COLO829 (cell line): ENCODE measurements around the gene USP5.

Experiments
- DNase-seq: peaks from one replicate; pipeline ENCODE4 v3.0.0; 2012; ENCODE audit warnings: low spot score

Gene USP5

DNA sequence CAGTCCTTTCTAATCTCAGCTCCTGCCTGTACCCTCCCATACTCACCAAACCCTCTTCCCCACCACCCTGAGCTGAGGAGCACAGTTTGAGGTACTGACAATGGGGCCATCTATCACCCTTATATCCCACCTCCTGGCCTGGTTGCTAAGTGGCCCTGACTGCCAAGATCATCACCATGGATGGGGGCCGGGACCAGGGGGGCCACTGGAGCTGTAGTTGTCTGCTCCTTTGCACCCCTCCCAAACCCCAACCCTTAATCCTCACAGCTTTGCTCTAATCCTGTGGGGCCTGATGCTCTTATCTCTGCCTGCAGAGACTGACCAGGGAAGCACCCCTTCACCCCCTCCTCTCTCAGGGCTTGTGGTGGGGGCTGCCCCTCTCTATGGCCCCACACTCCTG is 11.6 kb upstream of the USP5 start:
- no peak for DNase-seq

DNA sequence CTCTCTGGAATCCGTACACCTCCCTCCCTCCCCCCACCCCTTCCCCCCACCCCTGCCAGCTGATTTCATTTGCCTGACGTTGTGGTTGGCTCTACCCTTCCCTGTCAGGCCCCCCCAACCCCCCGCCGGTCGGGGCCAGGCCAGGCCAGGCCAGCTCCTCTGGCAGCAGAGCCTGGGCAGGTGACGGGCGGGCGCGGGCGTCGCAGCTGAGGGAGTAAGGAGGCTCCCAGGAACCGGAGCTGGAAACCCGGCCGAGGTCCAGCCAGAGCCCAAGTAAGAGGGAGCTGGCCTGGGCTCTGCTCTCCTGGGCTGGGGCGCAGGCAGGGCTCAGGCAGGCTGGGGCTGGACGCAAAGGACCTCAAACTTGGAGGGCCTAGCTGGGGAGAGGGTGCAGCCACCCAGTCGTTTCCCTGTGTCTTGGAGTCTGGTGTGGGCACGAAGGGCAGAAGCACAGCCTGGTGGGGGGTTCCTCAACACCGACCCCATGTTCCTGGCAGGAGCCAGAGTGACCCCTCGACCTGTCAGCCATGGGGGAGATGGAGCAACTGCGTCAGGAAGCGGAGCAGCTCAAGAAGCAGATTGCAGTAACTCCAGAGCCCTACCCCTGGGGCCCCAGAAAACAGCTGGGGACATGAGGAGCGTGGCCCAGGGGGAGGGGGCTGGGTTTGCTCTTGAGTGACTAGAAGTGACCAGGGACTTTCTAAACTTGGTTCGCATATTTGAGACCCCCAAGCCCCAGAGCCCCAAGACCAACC is 11.0 kb upstream of the USP5 start, which contains the start of gene GNB3:
Gene GNB3, plus strand, starts transcription at position 165 of the 755 bp plus-strand sequence. Its CDS starts 363 bp downstream, at position 528.
- DNase-seq = no peak

GRCh38 chr12:6842075-6842474 is 9.9 kb upstream of the USP5 start:
- DNase-seq = no peak

DNA sequence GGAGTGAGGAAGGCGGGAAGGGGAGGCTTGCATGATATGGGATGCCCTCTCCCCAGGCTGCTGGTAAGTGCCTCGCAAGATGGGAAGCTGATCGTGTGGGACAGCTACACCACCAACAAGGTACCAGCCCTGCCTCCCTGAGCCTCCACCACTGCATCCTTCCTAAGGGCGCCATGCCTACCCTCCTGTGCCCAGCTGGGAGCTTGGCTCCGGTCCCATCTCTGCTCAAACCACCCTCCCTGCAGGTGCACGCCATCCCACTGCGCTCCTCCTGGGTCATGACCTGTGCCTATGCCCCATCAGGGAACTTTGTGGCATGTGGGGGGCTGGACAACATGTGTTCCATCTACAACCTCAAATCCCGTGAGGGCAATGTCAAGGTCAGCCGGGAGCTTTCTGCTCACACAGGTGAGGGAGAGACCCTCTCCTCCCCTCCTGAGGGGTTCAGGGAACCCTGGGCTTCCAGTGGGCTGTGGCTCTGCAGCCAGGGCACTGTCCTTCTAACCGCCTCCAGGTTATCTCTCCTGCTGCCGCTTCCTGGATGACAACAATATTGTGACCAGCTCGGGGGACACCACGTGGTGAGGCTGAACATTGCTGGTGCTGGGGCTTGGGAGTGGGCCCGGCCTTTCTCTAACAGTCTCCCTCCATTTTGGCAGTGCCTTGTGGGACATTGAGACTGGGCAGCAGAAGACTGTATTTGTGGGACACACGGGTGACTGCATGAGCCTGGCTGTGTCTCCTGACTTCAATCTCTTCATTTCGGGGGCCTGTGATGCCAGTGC is 8.6 kb upstream of the USP5 start:
- DNase-seq = no peak

DNA sequence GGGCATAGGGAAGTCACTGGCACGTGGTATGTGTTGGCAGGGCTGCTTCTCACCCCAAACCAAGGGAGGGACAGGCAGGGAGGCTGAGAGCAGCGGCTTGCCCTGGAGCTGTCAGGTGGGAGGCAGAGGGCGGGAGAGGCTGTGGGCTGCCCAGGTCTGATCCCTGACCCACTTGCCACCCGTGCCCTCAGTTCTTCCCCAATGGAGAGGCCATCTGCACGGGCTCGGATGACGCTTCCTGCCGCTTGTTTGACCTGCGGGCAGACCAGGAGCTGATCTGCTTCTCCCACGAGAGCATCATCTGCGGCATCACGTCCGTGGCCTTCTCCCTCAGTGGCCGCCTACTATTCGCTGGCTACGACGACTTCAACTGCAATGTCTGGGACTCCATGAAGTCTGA is 6.6 kb upstream of the USP5 start:
- no peak for DNase-seq

GRCh38 chr12:6846316-6846869 is 5.6 kb upstream of the USP5 start:
- no peak for DNase-seq

DNA sequence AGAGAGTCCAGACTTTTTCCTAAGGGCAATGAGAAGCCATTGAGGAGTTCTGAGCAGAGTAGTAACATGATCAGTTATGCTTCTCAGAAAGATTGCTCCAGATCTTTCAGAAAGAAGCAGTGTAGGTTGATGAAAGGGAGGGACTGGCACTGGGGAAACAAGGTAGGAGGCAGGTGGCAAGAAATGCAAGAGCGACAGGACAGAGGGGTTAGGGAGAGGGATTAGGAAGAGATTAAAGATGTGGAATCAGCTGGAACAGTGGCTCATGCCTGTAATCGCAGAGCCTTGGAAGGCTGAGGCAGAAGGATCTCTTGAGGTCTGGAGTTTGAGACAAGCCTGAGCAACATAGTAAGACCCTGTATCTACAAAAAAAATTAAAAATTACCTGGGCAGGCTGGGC is 4.3 kb upstream of the USP5 start:
- no peak for DNase-seq

DNA sequence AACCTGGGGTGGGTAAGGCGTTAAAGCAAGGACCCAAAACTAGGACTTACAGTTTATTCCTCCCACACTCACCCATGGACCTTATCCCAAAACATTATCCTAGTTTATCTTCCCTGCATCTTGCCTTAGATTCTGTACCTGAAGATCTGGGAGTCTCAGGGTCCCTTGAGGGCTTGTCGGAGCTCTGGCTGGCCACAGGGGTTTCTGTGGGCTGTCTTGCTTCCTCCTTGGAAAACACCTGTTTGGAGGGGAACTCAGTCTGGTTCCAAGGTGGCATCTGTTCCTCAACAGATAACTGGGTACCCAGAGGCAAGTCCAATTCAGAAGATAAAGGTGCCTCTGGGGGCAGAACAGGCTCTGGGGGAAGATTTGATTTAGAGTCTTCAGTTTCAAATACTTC is 2.5 kb upstream of the USP5 start:
- no peak for DNase-seq

DNA sequence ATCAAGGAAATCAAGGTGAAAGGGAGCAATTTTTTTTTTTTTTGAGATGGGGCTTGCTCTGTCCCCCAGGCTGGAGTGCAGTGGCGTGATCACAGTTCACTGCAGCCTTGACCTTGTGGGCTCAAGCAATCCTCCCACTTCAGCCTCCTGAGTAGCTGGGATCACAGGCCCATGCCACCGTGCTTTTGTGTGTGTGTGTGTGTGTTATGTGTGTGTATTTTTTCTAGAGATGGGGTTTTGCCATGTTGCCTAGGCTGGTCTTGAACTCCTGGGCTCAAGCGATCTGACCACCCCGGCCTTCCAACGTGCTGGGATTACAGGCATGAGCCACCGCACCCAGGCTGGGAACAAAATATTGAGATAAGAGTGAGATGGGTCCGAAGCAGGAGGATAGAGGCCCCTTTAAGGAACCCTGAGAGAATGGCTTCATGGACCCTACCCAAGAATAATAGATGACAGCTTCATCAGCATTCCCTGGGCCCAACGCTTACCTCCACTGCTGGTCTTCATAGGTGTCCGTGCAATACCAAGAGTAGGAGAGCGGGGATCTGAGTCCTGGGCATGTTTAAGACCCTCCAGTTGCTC is 1.9 kb upstream of the USP5 start:
- no peak for DNase-seq

DNA sequence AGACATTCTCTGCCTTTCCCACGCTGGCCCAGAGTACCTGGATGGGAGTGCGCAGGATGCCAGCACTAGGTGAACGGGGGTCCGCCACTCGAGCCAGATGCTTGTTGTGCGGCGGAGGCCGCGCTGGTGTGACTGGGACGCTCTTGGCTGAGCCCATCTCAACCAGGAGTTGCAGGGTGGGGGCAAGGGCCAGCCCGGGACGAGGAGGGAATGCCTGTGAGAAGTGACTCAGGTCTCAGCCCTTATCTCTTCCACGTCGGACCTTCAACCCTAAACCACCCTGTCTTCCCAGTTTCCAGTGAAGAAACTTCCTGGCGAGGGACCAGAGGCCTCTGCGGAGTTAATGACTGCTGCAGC is 1.2 kb upstream of the USP5 start:
- DNase-seq = no peak

DNA sequence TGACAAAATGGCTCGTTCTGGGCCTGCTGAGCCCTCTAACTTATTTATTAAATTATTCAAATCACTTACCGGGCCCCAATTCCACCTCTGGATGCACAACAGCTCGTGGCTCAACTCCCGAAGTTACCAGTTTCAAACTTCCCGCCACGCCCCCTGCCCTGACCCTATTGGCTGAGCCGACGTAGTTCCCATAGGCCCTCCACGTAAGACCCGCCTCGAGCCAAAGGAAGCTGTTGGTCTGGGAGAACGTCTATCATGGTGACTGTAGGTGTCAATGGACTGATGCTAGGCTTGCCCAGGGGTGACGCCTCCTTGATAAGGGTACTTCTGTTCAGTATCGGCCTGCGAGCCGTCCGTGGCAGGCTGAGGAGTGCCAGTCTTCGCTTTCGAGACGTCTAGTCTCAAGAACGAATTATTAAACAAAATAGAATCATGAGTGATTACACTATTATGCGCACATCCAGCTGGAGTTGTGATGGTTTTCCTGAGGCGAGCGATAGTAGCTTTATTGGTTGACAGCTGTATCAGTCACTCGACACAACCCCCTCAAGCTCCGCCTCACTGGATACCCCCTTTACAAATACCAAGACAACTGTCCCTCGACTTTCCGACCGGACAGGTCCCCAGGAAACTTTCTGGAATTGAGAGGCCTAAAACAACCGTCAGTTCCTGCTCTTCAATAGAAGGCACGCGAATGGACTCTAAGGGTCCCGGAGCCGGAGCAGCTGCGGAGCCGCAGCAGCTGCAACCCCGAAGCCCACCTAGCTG is 613 bp upstream of the USP5 start, which contains the start of gene CDCA3:
Gene CDCA3, minus strand, starts transcription at position 134 of the 768 bp plus-strand sequence. CDS start 334 bp downstream, outside the sequence.
- peak; percentile 100 for DNase-seq

DNA sequence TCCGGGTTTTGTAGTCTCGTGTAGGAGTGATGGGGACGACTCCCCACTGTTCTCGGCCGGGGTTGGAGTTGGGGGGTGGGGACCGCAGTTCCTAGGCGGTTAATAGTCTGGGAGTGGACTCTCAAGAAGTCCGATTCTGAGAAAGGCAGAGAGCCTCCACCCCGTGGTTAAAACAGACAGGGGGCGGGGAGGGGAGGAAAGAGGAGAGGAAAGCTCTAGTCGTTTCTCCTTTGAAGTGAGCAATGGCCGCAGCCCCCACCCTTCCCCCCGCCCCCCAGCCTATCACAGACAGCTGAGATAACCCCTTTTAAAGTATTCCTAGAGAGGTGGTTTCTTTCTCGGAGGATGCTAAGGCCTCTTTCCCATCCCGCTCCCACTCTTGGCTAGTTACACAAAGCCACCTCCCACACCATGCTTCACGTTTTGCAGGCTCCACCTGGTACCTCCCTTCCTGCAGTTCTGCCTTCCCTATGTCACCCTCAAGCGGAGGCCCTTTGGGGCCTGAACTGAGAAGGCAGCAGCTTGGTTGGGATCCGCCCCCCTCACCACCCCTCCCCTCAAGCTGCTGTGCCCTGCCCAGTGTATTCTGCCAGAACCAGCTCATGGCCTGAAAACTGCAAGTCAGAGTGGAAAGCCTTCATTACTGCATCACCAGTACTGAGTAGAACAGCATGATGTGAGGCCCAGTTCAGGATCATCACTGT is 853 bp downstream of the USP5 start:
- DNase-seq = no peak

DNA sequence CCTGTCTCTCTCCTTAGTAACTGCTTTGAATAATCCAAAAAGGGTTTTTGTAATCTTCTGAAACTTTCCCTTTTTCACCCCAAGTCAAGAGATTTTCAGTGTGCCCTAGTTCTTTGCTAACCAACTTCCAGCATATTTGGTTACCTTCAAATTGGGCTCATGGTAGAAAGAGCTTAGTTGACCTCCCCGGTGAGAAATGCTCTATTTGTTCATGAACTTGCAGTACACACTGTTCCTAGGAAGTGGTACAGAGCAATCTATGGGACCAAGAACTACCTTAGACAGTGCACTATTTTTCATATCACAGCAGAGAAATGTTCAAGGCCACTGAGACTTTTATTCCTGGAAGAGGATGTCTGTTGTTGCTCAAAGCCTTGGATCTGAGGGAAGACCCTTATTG is 1.7 kb downstream of the USP5 start:
- no peak for DNase-seq

GRCh38 chr12:6854036-6854435 is 2.1 kb downstream of the USP5 start:
- DNase-seq = no peak

GRCh38 chr12:6855322-6855721 is 3.4 kb downstream of the USP5 start:
- no peak for DNase-seq

GRCh38 chr12:6858799-6859198 is 6.8 kb downstream of the USP5 start:
- no peak for DNase-seq

GRCh38 chr12:6860116-6860515 is 8.2 kb downstream of the USP5 start:
- DNase-seq = no peak

DNA sequence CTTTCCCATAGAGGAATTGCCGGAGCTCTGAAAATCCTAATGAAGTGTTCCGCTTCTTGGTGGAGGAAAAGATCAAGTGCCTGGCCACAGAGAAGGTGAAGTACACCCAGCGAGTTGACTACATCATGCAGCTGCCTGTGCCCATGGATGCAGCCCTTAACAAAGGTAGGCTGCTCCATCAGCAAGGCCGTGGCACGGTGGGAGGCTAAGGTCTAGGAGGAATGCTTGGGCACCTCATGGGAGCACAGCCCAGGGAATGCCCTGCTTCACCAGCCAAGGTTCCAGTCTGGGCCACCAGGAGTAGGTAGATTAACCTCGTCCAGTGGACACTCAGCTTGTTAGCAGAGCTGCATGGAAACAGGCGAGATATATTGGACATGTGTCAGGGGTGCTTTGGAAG is 9.0 kb downstream of the USP5 start:
- DNase-seq = no peak

DNA sequence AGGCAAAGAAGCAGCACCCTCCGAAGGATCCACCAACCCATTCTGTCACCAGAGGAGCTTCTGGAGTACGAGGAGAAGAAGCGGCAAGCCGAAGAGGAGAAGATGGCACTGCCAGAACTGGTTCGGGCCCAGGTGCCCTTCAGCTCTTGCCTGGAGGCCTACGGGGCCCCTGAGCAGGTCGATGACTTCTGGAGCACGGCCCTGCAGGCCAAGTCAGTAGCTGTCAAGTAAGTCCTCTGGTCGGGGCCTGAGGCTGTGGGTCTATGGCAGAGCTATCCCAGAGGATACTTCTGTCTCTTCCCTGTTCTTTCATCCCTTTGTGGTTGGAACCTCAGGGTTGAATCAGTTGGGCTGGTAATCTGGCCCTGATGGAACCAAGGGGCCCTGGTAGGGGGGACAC is 9.4 kb downstream of the USP5 start:
- DNase-seq = no peak

GRCh38 chr12:6863033-6863432 is 11.1 kb downstream of the USP5 start:
- no peak for DNase-seq

- DNase-seq = no peak
These were observed 11.8 kb downstream of the USP5 start for GRCh38 chr12:6863586-6864321.
